Tibial nerve (tissue), 4 donors: ENCODE measurements around the gene MYL12B. TPM values are rescaled to one million over a fixed set of nuclear protein-coding genes. Genes with fewer than 3 reads are reported as not detected.
"Not testable (repeated sequence)": the region's sequence is repeated elsewhere in the genome, so short reads cannot be mapped to it uniquely, and the experiment has no call there.

Source experiments
- DNase-seq, 2 donors: peaks; one replicate each; pipeline ENCODE4 v3.0.0-alpha.2; 2019; ENCODE audit warnings: low spot score in 2 of 2
- H3K27ac ChIP-seq, 4 donors: fragments of 200-600 bp; sonication (generic) in 3 of 4; one replicate each; pipeline ENCODE4 v1.5.1; 2017 to 2019; ENCODE audit warnings: mild to moderate bottlenecking in 1 of 4
- H3K27me3 ChIP-seq, 2 donors: fragments of 200-600 bp; sonication (generic) in 1 of 2; one replicate each; pipeline versions ENCODE4 v1.5.1 to v1.6.0; 2017 to 2019
- H3K36me3 ChIP-seq, 3 donors: fragments of 200-600 bp; sonication (generic); one replicate each; pipeline ENCODE4 v1.5.1; 2018 to 2019
- H3K4me1 ChIP-seq, 4 donors: fragments of 200-600 bp; sonication (generic) in 3 of 4; one replicate each; pipeline ENCODE4 v1.5.1; 2017 to 2019
- H3K4me3 ChIP-seq, 4 donors: fragments of 200-600 bp; sonication (generic) in 3 of 4; one replicate each; pipeline ENCODE4 v1.5.1; 2017 to 2019; ENCODE audit warnings: mild to moderate bottlenecking in 1 of 4, moderate library complexity in 1 of 4
- H3K9me3 ChIP-seq, 4 donors: fragments of 200-600 bp; sonication (generic) in 3 of 4; one replicate each; pipeline ENCODE4 v1.5.1; 2017 to 2019
- EP300 ChIP-seq, 2 donors: sonication (generic); formaldehyde crosslinking; IDR thresholded peaks; one replicate each; pipeline ENCODE4 v1.6.1; 2017; ENCODE audit warnings: antibody characterized with exemption in 2 of 2, mild to moderate bottlenecking in 1 of 2
- POLR2A ChIP-seq, 2 donors: fragments of 450-650 bp; IDR thresholded peaks; one replicate each; pipeline ENCODE4 v1.6.1; 2017; ENCODE audit warnings: antibody characterized with exemption in 2 of 2, mild to moderate bottlenecking in 2 of 2, moderate library complexity in 2 of 2
- WGBS, 2 donors: methylation state at CpG; one replicate each; pipeline ENCODE4 v1.1.5; 2018; 5-methylcytosine and 5-hydroxymethylcytosine counted together
- total RNA-seq, 4 donors: library from RNA; depleted of rRNA; stranded (reverse); fragments of >200 nt; gene quantifications; one replicate each; pipeline ENCODE4 v1.1.0, GENCODE V29; 2016
- TF ChIP-seq, protein P1 (sequence below), 5 experiments: fragments of 200-600 bp in 3 of 5; fragments of 450-650 bp in 2 of 5; sonication (generic) in 3 of 5; IDR thresholded peaks; one replicate each; pipeline ENCODE4 v1.5.1; 2016 to 2019; ENCODE audit warnings: antibody characterized with exemption in 5 of 5, mild to moderate bottlenecking in 3 of 5, moderate library complexity in 2 of 5

Gene MYL12B
- total RNA-seq, 4 donors from 2014 or later, result 244 to 321 (median 281) TPM

- Histone ChIP-seq H3K4me1 (no peaks in the 10 kb centered on the region), H3K27me3 (no peaks in the 10 kb centered on the region), H3K9me3 (no peaks in the 10 kb centered on the region), H3K27ac (no peak overlapping the region), H3K36me3 (no peaks in the 10 kb centered on the region), H3K4me3 (no peak overlapping the region)
- no peak for DNase-seq
- 96 to 100% methylated on average over 1 of the region's 1 CpG for WGBS, 2 donors
- TF ChIP-seq, protein P1, sequence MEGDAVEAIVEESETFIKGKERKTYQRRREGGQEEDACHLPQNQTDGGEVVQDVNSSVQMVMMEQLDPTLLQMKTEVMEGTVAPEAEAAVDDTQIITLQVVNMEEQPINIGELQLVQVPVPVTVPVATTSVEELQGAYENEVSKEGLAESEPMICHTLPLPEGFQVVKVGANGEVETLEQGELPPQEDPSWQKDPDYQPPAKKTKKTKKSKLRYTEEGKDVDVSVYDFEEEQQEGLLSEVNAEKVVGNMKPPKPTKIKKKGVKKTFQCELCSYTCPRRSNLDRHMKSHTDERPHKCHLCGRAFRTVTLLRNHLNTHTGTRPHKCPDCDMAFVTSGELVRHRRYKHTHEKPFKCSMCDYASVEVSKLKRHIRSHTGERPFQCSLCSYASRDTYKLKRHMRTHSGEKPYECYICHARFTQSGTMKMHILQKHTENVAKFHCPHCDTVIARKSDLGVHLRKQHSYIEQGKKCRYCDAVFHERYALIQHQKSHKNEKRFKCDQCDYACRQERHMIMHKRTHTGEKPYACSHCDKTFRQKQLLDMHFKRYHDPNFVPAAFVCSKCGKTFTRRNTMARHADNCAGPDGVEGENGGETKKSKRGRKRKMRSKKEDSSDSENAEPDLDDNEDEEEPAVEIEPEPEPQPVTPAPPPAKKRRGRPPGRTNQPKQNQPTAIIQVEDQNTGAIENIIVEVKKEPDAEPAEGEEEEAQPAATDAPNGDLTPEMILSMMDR (IDR thresholded peaks at IDR 0.05), result no peak
- no peak for TF ChIP-seq POLR2A (IDR thresholded peaks at IDR 0.05)
- no peak for TF ChIP-seq EP300 (IDR thresholded peaks at IDR 0.05)
These were observed 42.9 kb downstream of the MYL12B start for GRCh38 chr18:3304832-3305231.

DNA sequence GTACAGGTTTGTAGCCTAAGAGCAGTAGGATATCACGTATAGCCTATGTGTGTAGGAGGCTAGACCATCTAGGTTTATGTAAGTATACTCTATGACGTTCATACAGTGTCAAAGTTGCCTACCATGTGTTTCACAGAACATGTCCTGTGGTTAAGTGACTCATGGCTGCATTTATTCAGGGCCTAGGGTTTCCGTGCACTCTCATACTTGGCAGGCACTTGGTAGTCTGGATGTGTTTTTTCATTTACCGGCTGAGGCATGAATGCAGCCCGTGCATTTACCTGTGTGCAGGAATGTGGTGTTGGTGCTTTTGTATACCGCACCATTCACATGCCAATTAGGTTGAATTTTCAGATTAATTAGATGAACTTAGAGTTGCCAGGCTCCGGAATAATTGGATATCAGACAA lies 43.4 kb downstream of the MYL12B start:
- Histone ChIP-seq H3K4me3 (no peak overlapping the region), H3K36me3 (no peaks in the 10 kb centered on the region), H3K9me3 (no peaks in the 10 kb centered on the region), H3K4me1 (no peaks in the 10 kb centered on the region), H3K27me3 (no peaks in the 10 kb centered on the region), H3K27ac (no peak overlapping the region)
- WGBS, 2 donors, result 79 to 83% methylated on average over 7 of the region's 7 CpGs
- no peak for DNase-seq
- TF ChIP-seq, protein P1 (IDR thresholded peaks at IDR 0.05), result no peak
- TF ChIP-seq EP300 (IDR thresholded peaks at IDR 0.05) (no peak), POLR2A (IDR thresholded peaks at IDR 0.05) (no peak)

GRCh38 chr18:3305933-3306332 lies 44.0 kb downstream of the MYL12B start:
- WGBS, 2 donors, result 36 to 39% methylated on average over 8 of the region's 8 CpGs
- no peak for DNase-seq
- no peak overlapping the region for H3K27ac ChIP-seq

GRCh38 chr18:3306391-3306790 lies 44.5 kb downstream of the MYL12B start:
- 80 to 90% methylated on average over 3 of the region's 3 CpGs for WGBS, 2 donors
- H3K4me3 ChIP-seq, result no peak overlapping the region
- no peak overlapping the region for H3K27ac ChIP-seq
- TF ChIP-seq, protein P1 (IDR thresholded peaks at IDR 0.05), result no peak
- no peak for TF ChIP-seq POLR2A (IDR thresholded peaks at IDR 0.05)
- no peak for TF ChIP-seq EP300 (IDR thresholded peaks at IDR 0.05)
- no peaks in the 10 kb centered on the region for H3K9me3 ChIP-seq
- H3K27me3 ChIP-seq, result no peaks in the 10 kb centered on the region
- H3K36me3 ChIP-seq, result no peaks in the 10 kb centered on the region
- H3K4me1 ChIP-seq, result no peaks in the 10 kb centered on the region
- DNase-seq, result no peak

More at GRCh38 chr18:3305933-3306332, 44.0 kb downstream of the MYL12B start:
- TF ChIP-seq, protein P1 (IDR thresholded peaks at IDR 0.05), result no peak
- TF ChIP-seq EP300 (IDR thresholded peaks at IDR 0.05), result no peak
- no peak for TF ChIP-seq POLR2A (IDR thresholded peaks at IDR 0.05)
- Histone ChIP-seq H3K36me3 (no peaks in the 10 kb centered on the region), H3K4me1 (no peaks in the 10 kb centered on the region), H3K4me3 (no peak overlapping the region), H3K9me3 (no peaks in the 10 kb centered on the region), H3K27me3 (no peaks in the 10 kb centered on the region)

DNA sequence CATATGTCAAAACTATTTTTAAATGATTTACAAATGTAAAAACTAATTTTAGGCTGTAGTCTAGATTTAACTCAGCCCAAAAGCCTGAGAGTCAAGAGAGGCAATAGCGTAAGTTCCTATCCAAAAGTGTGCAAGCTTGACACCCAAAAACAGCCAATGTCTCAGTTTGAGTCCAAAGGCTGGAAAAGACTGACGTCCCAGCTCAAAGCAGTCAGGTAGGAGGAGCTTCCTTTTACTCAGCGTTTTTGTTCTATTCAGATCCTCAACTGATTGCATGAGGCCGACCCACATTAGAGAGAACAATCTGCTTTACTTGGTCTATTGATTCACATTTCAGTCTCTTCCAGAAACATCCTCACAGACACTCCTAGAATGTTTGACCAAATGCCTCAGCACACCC lies 51.8 kb downstream of the MYL12B start:
- TF ChIP-seq EP300 (IDR thresholded peaks at IDR 0.05), result no peak
- TF ChIP-seq, protein P1 (IDR thresholded peaks at IDR 0.05), result no peak
- TF ChIP-seq POLR2A (IDR thresholded peaks at IDR 0.05), result no peak
- 41 to 53% methylated on average over 4 of the region's 4 CpGs for WGBS, 2 donors
- no peak overlapping the region for H3K27ac ChIP-seq
- H3K27me3 ChIP-seq, result no peaks in the 10 kb centered on the region
- H3K9me3 ChIP-seq, result no peaks in the 10 kb centered on the region
- no peak for DNase-seq
- H3K4me3 ChIP-seq, result no peak overlapping the region
- H3K36me3 ChIP-seq, result no peaks in the 10 kb centered on the region
- peaks cover 0 to 6% (median 0%) of the 10 kb centered on the region in 4 donors for H3K4me1 ChIP-seq

- WGBS, 2 donors, result 97 to 100% methylated on average over 1 of the region's 1 CpG
- not testable (repeated sequence) for DNase-seq, H3K27ac ChIP-seq, H3K9me3 ChIP-seq, H3K4me1 ChIP-seq, H3K4me3 ChIP-seq, H3K27me3 ChIP-seq, H3K36me3 ChIP-seq
These were observed 53.4 kb downstream of the MYL12B start for GRCh38 chr18:3315344-3315743.
